ENCODE measurements around the gene RRH.

Gene RRH

GRCh38 chr4:109816082-109816442, 11.7 kb upstream of the RRH start:
- peak overlapping the region; percentile 92 for H3K4me3 ChIP-seq (ENCODE audit: low read depth, low read length)
- TF ChIP-seq CTCF (IDR thresholded peaks at IDR 0.05; ENCODE audit: low read depth, low read length), result no peak
- no peak for DNase-seq (ENCODE audit: low read depth, low spot score)
- in situ Hi-C loops (cut with HindIII; ENCODE audit: low sequenced_read_pairs), result no loop called here

GRCh38 chr4:109816894-109817293, 10.9 kb upstream of the RRH start:
- no peak for DNase-seq (ENCODE audit: low read depth, low spot score)
- peak overlapping the region; percentile 92 for H3K4me3 ChIP-seq (ENCODE audit: low read depth, low read length)
- in situ Hi-C loops (cut with HindIII; ENCODE audit: low sequenced_read_pairs), result no loop called here
- TF ChIP-seq CTCF (IDR thresholded peaks at IDR 0.05; ENCODE audit: low read depth, low read length), result no peak

GRCh38 chr4:109818268-109818667, 9.5 kb upstream of the RRH start:
- no peak overlapping the region for H3K4me3 ChIP-seq (ENCODE audit: low read depth, low read length)
- TF ChIP-seq CTCF (IDR thresholded peaks at IDR 0.05; ENCODE audit: low read depth, low read length), result no peak
- no peak for DNase-seq (ENCODE audit: low read depth, low spot score)
- in situ Hi-C loops (cut with HindIII; ENCODE audit: low sequenced_read_pairs), result no loop called here

GRCh38 chr4:109820563-109820962, 7.2 kb upstream of the RRH start:
- no peak for TF ChIP-seq CTCF (IDR thresholded peaks at IDR 0.05; ENCODE audit: low read depth, low read length)
- peak; percentile 9 for DNase-seq (ENCODE audit: low read depth, low spot score)
- H3K4me3 ChIP-seq (ENCODE audit: low read depth, low read length), result no peak overlapping the region
- in situ Hi-C loops (cut with HindIII; ENCODE audit: low sequenced_read_pairs), result no loop called here

- TF ChIP-seq CTCF (IDR thresholded peaks at IDR 0.05; ENCODE audit: low read depth, low read length), result no peak
- in situ Hi-C loops (cut with HindIII; ENCODE audit: low sequenced_read_pairs), result no loop called here
- no peak for DNase-seq (ENCODE audit: low read depth, low spot score)
- H3K4me3 ChIP-seq (ENCODE audit: low read depth, low read length), result no peak overlapping the region
Measured at GRCh38 chr4:109821185-109821584, 6.6 kb upstream of the RRH start.

GRCh38 chr4:109826719-109827118, 1.1 kb upstream of the RRH start:
- in situ Hi-C loops (cut with HindIII; ENCODE audit: low sequenced_read_pairs), result no loop called here
- H3K4me3 ChIP-seq (ENCODE audit: low read depth, low read length), result no peak overlapping the region
- TF ChIP-seq CTCF (IDR thresholded peaks at IDR 0.05; ENCODE audit: low read depth, low read length), result peak; percentile 54
- peak; percentile 39 for DNase-seq (ENCODE audit: low read depth, low spot score)

- H3K4me3 ChIP-seq (ENCODE audit: low read depth, low read length), result no peak overlapping the region
- no peak for TF ChIP-seq CTCF (IDR thresholded peaks at IDR 0.05; ENCODE audit: low read depth, low read length)
- in situ Hi-C loops (cut with HindIII; ENCODE audit: low sequenced_read_pairs), result no loop called here
- no peak for DNase-seq (ENCODE audit: low read depth, low spot score)
Measured at GRCh38 chr4:109833756-109834155, 6.0 kb downstream of the RRH start.
